Heart left ventricle (tissue), 13 donors: ENCODE measurements around the gene TEKT2.

ENCODE experiments used
- CTCF ChIP-seq, 12 donors: fragments of 200-600 bp; sonication (generic) in 4 of 12; IDR thresholded peaks; one replicate each; pipeline versions ENCODE4 v1.5.0 to v1.8.0; 2018 to 2022; ENCODE audit warnings: antibody characterized with exemption in 12 of 12, mild to moderate bottlenecking in 5 of 12
- POLR2A ChIP-seq, 2 donors: fragments of 450-650 bp; IDR thresholded peaks; one replicate each; pipeline ENCODE4 v1.6.1; 2017; ENCODE audit warnings: antibody characterized with exemption in 2 of 2, mild to moderate bottlenecking in 2 of 2, moderate library complexity in 2 of 2
- donor health status: ischemic (EF 13 %, LVEDD 7.1; RV severe dilation, severe dysfunction).
- donor health status: DM: no; HTN: yes; CAD: no.
- donor health status: DM: no; HTN: no; CAD: no.
- donor health status: ischemic (EF 25% LVEDD 6.9; RV normal size, moderate dysfunction).
- donor health status: ischemic (EF 25% LVEDD 5.7; RV mildly dilated, moderate dysfunction).
- donor health status: ischemic (EF 35%, LVEDD 5.7; RV mildly dilated, moderate dysfunction).
- donor health status: nonischemic (EF 11% LVEDD 7.7; RV severe dilation, severe dysfunction).
- donor health status: DM: yes; HTN: yes; CAD: no.
- donor health status: PGD.
- donor health status: ischemic (EF 29% LVEDD 5.4; RV normal size, mild dysfunction).
- donor health status: nonischemic (EF 23%, LVEDD 6.1; RV moderate dilation, normal function).

- TF ChIP-seq CTCF (IDR thresholded peaks at IDR 0.05) (no peak), POLR2A (IDR thresholded peaks at IDR 0.05) (no peak)
These were observed 24.4 kb downstream of the TEKT2 start for GRCh38 chr1:36108314-36108713.
